HG02852 (cell line): ENCODE measurements around the gene SKAP1.

Experiments
- ATAC-seq: cut with Tn5 transposase; IDR thresholded peaks from one replicate; pipeline ENCODE4 v1.9.1; 2021; ENCODE audit warnings: mild to moderate bottlenecking, moderate library complexity; ENCODE audit not compliant: unreplicated experiment

Gene SKAP1

GRCh38 chr17:48125829-48126531, 304.0 kb downstream of the SKAP1 start:
- ATAC-seq = no peak

GRCh38 chr17:48123776-48124388, 306.1 kb downstream of the SKAP1 start:
- ATAC-seq = no peak

GRCh38 chr17:48123111-48123510, 306.9 kb downstream of the SKAP1 start:
- no peak for ATAC-seq

- no peak for ATAC-seq
These were observed 307.4 kb downstream of the SKAP1 start for GRCh38 chr17:48122665-48123045.

- no peak for ATAC-seq
These were observed 307.9 kb downstream of the SKAP1 start for GRCh38 chr17:48121923-48122664.

GRCh38 chr17:48113201-48113676, 316.8 kb downstream of the SKAP1 start:
- ATAC-seq = no peak

GRCh38 chr17:48111937-48112241, 318.1 kb downstream of the SKAP1 start:
- ATAC-seq = no peak

- ATAC-seq = no peak
These were observed 319.3 kb downstream of the SKAP1 start for GRCh38 chr17:48110761-48111160.

- peak; percentile 76 for ATAC-seq
These were observed 322.6 kb downstream of the SKAP1 start, which contains the start of gene SNX11 for GRCh38 chr17:48107137-48108055. SNX11 (plus strand) TSS chr17:48107766; CDS start chr17:48112044, 4,278 bp downstream.

- no peak for ATAC-seq
These were observed 323.2 kb downstream of the SKAP1 start for GRCh38 chr17:48106802-48107136.

GRCh38 chr17:48104440-48104839, 325.6 kb downstream of the SKAP1 start:
- no peak for ATAC-seq

GRCh38 chr17:48102798-48103715, 327.0 kb downstream of the SKAP1 start:
- ATAC-seq = no peak

GRCh38 chr17:48102043-48102750, 327.8 kb downstream of the SKAP1 start:
- ATAC-seq = no peak

- ATAC-seq = peak; percentile 88
These were observed 328.8 kb downstream of the SKAP1 start, which contains the start of gene CBX1 for GRCh38 chr17:48101012-48101720. CBX1 (minus strand) TSS chr17:48101478; CDS start chr17:48077004, 24,474 bp downstream.

GRCh38 chr17:48100591-48101011, 329.4 kb downstream of the SKAP1 start:
- no peak for ATAC-seq

- no peak for ATAC-seq
These were observed 329.9 kb downstream of the SKAP1 start for GRCh38 chr17:48100160-48100559.

- no peak for ATAC-seq
These were observed 334.4 kb downstream of the SKAP1 start for GRCh38 chr17:48095611-48096010.

GRCh38 chr17:48093341-48094045, 336.5 kb downstream of the SKAP1 start:
- no peak for ATAC-seq
